ENCODE results near the gene CD247.

GRCh38 chr1:167423684-167424619 is 94.4 kb downstream of the CD247 start:
- no peak for TF ChIP-seq CTCF (conservative IDR thresholded peaks at IDR 0.05; ENCODE audit: low read length)
- no peak for TF ChIP-seq EZH2phosphoT487 (IDR thresholded peaks at IDR 0.05; ENCODE audit: borderline replicate concordance)
